ENCODE measurements around the gene PDXK. TPM values are rescaled to one million over a fixed set of nuclear protein-coding genes. Genes with fewer than 3 reads are reported as not detected.
"Not testable (repeated sequence)": the region's sequence is repeated elsewhere in the genome, so short reads cannot be mapped to it uniquely, and the experiment has no call there.

Gene PDXK
- total RNA-seq, 2 donors from 2014 or later = 33.7 to 68.9 TPM

- peaks cover 16% of the 10 kb centered on the region for H3K4me1 ChIP-seq
- no peak for DNase-seq
- WGBS, 2 donors = 87 to 88% methylated on average over 13 of the region's 13 CpGs
- TF ChIP-seq CTCF (IDR thresholded peaks at IDR 0.05) (no peak), POLR2A (IDR thresholded peaks at IDR 0.05) (no peak)
- no peaks in the 10 kb centered on the region for H3K36me3 ChIP-seq (replicated peaks in 1 of 2; ENCODE audit: insufficient read depth in 1 of 2, low read depth in 2 of 2)
- no peaks in the 10 kb centered on the region for H3K27me3 ChIP-seq
- H3K27ac ChIP-seq = no peak overlapping the region
- H3K9me3 ChIP-seq = no peaks in the 10 kb centered on the region
- intact Hi-C loops (cut with DNase I) = no loop called here
- no peak overlapping the region for H3K4me3 ChIP-seq
- ATAC-seq = no peak
Observed at GRCh38 chr21:43708745-43709381, 10.1 kb upstream of the PDXK start.

GRCh38 chr21:43712268-43712942, 6.5 kb upstream of the PDXK start:
- no peaks in the 10 kb centered on the region for H3K27me3 ChIP-seq
- DNase-seq (peak; percentile 56 to 83 (median 68)), ATAC-seq (peak; percentile 81)
- TF ChIP-seq POLR2A (IDR thresholded peaks at IDR 0.05) (peak in 1 of 3 donors; percentile 21), CTCF (IDR thresholded peaks at IDR 0.05) (peak in 3 of 7 experiments; percentile 13 to 29 (median 28))
- no peaks in the 10 kb centered on the region for H3K9me3 ChIP-seq
- H3K36me3 ChIP-seq (replicated peaks in 1 of 2; ENCODE audit: insufficient read depth in 1 of 2, low read depth in 2 of 2) = no peaks in the 10 kb centered on the region
- no peak overlapping the region for H3K4me3 ChIP-seq
- peaks cover 16% of the 10 kb centered on the region for H3K4me1 ChIP-seq
- intact Hi-C loops (cut with DNase I) = no loop called here
- peak overlapping the region; percentile 44 to 85 (median 80) for H3K27ac ChIP-seq
- WGBS, 2 donors = 28 to 37% methylated on average over 10 to 13 of the region's 13 CpGs

- H3K4me3 ChIP-seq; intact Hi-C loops (cut with DNase I); DNase-seq; H3K36me3 ChIP-seq (replicated peaks in 1 of 2; ENCODE audit: insufficient read depth in 1 of 2, low read depth in 2 of 2); H3K9me3 ChIP-seq; H3K27me3 ChIP-seq; ATAC-seq: not testable (repeated sequence)
- Histone ChIP-seq H3K4me1 (peaks cover 18% of the 10 kb centered on the region), H3K27ac (peak overlapping the region in 3 of 4 donors; percentile 78 to 85 (median 82))
- WGBS, 2 donors = 95 to 100% methylated on average over 6 of the region's 6 CpGs
Observed at GRCh38 chr21:43713123-43713522, 5.8 kb upstream of the PDXK start.

GRCh38 chr21:43716376-43717165, 2.4 kb upstream of the PDXK start:
- 82 to 92% methylated on average over 12 of the region's 12 CpGs for whole genome bisulfite sequencing, 2 donors
- no peak for DNase-seq

More at GRCh38 chr21:43716376-43717165, 2.4 kb upstream of the PDXK start:
- ATAC-seq = no peak
- TF ChIP-seq POLR2A (IDR thresholded peaks at IDR 0.05) (no peak), CTCF (IDR thresholded peaks at IDR 0.05) (no peak)
- Histone ChIP-seq H3K27me3 (no peaks in the 10 kb centered on the region), H3K9me3 (no peaks in the 10 kb centered on the region), H3K27ac (no peak overlapping the region), H3K4me1 (peaks cover 40% of the 10 kb centered on the region), H3K36me3 (replicated peaks in 1 of 2; ENCODE audit: insufficient read depth in 1 of 2, low read depth in 2 of 2) (no peaks in the 10 kb centered on the region), H3K4me3 (no peak overlapping the region)
- intact Hi-C loops (cut with DNase I) = no loop called here

All from body of pancreas (tissue), 4 donors.